Stimulated activated CD8-positive, alpha-beta memory T cell treated with anti-CD3 and anti-CD28 coated beads, Interleukin-7, amount 100 ng/mL, for 24 hours (primary cell): ENCODE measurements around the gene OR8I2.
"Not testable (repeated sequence)": the region's sequence is repeated elsewhere in the genome, so short reads cannot be mapped to it uniquely, and the experiment has no call there.

Source experiments
- DNase-seq: peaks from one replicate; pipeline ENCODE4 v3.0.0-alpha.2; 2020; ENCODE audit warnings: low read depth

Gene OR8I2

DNA sequence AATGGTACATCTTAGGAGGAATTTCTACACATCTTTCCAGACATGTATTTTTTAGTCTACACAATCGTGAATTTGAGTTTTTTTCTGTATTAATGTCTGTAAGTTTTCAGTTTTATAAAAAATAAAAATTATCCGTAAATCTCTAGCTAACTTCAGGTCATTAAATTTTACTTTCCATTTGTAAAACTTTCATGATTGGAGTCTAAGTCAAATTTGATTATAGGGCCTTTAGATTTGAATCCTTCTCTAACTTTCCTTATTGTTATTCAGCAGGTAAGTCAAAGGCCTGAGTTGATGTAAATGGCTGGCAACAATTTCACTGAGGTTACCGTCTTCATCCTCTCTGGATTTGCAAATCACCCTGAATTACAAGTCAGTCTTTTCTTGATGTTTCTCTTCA lies at the start of gene OR8I2:
Gene OR8I2 (plus strand): TSS at position 301 of the 400 bp plus-strand sequence. CDS start 0 bp downstream, at position 301.
- no peak for DNase-seq

DNA sequence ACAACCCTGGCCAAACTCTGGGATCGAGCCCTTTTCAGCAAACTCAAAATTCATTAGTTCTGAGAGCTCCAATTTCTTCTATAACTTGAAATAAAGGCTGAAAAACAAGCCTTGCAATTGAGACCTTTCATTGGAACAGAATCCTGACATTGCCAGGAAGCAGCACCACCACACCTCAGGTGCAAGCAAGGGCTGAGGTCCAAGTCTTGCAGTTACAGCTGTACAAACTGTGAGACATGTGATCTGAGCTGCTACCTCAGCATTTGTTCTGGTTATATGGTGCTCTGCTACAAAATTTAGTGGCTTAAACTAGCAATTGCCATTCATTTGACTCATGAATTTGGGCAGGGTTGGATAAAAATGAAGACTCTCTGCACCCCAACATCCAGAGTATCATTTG lies 47.6 kb upstream of the OR8I2 start:
- no peak for DNase-seq

DNA sequence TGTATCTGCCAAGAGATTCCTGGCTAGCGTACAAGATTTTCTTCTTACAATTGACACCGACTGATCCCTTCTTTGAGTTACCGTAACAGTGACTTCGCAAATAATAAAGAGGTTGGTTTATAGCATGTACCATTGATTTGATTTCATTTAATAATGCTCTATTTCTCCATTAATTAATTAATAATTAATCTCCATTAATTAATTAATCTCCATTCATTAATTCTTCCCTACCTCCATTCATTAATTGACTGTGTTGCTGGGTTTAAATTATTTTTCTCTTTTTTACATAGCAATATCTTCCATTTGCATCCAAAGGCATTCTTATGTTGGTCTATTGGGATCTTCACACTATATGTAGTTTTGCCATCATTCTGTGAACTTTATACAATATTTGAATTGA lies 44.6 kb upstream of the OR8I2 start:
- DNase-seq, result no peak

DNA sequence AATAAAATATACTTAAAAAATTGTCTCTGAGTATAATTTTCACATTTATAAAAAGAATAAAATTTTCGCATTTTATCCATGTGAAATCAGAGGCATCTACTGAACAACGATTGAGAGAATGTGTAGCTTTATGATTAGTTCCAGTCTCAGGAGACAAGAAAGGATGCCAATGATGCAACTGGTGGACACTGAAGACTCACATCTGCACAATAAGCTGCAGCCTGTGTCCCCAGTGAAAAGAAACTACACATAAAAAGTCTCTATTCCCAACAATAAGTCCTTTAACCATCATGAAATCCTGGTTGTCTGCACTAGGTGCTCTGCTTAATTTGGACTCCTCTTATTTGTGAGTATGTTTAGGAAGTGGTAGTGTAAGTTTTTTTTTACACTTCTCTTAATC lies 43.6 kb upstream of the OR8I2 start:
- DNase-seq, result no peak

DNA sequence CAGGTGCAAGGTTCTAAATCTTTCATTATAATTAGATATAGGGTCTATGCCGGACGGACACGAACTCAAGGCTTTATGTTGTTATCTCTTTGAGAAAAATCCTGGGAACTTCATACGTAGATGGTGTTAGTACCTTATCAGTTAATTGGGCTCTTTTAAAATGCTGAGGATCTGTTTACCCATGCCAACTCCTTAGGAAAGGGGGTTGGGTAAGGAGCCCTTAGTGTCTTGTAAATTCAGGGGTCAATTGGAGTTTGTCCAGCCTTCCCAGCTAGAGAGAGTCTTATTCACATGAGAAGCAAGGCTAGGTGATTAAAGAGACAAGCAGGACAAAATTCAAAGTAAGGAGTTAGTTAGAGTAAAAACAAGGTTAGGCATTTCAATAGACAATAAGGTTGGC lies 36.7 kb upstream of the OR8I2 start:
- DNase-seq, result not testable (repeated sequence)

DNA sequence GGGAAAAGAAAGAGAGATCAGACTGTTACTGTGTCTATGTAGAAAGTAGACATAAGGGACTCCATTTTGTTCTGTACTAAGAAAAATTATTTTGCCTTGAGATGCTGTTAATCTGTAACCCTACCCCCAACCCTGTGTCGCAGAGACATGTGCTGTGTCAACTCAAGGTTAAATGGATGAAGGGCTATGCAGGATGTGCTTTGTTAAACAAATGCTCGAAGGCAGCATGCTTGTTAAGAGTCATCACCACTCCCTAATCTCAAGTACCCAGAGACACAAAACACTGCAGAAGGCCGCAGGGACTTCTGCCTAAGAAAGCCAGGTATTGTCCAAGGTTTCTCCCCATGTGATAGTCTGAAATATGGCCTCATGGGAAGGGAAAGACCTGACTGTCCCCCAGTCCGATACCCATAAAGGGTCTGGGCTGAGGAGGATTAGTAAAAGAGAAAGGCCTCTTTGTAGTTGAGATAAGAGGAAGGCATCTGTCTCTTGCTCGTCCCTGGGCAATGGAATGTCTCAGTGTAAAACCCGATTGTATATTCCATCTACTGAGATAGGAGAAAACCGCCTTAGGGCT lies 35.4 kb upstream of the OR8I2 start:
- not testable (repeated sequence) for DNase-seq

DNA sequence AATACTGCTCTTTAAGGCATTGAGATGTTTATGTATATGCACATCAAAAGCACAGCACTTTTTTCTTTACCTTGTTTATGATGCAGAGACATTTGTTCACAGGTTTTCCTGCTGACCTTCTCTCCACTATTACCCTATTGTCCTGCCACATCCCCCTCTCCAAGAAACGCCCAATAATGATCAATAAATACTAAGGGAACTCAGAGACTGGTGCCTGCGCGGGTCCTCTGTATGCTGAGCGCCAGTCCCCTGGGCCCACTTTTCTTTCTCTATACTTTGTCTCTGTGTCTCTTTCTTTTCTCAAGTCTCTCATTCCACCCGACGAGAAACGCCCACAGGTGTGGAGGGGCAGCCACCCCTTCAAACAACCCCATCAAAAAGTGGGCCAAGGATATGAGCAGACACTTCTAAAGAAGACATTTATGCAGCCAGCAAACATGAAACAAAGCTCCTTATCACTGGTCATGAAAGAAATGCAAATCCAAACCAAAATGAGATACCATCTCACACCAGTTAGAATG lies 34.8 kb upstream of the OR8I2 start:
- not testable (repeated sequence) for DNase-seq

DNA sequence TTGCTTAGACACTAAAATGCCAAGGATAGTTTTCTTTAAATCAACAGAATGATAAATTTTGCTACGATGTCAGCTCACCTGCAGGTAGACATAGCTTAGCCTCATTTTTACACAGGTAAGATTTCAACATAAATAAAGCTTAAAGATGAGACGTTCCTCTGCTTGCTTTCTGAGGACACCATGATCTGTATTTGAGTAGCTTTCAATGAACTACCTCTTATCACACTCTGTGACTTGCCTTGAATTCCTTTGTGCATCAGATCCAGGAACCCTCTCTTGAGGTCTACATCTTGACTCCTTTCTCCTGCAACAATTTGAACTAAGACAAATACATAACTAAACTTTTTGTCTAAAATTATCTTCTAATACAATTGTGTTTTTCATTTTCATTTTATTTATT lies 26.1 kb upstream of the OR8I2 start:
- DNase-seq, result no peak

DNA sequence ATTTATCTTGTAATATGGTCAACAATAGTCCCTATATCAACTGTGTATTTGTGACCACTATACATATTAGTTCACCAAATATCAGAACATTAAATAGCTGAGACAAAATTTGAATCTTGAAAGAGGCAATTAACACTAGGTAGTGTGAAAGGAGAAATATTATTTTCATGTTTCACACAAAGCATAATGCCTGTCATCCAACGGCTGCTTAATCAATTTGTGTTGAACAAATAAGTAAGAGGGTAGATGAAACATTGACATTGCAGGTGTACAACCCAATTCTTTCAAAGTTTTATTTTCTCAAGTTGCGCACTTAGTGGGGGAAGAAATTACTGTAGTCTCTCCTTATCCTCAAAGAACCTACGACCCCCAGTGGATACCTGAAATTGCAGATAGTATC lies 3.4 kb upstream of the OR8I2 start:
- DNase-seq, result no peak

DNA sequence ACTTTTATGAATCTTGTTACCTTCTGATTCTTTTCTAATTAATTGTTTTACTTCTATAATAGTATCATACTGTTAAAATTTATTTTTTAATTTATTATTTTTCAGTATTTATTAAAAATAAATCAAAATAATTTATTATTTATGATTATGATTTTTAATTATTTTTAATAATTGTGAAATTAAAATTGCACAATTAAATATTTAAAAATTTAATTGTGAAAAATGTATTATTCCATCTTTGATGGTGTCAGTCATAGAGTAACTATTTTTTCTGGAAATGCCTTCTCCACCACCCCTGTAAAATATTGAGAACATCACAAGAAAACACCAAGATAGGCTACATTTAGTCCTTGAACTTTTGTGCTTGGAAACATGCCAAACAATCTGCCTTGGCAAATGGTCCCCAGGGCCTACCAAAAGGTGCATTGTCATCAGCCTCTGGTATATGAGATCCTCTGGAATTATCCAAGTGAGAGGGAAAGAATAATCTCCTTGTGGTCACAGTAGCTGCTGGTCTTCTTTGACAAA lies 10.2 kb downstream of the OR8I2 start, which contains the start of gene OR8H2:
Gene OR8H2 (plus strand): TSS at position 478 of the 528 bp plus-strand sequence. CDS start 1,356 bp downstream, outside the sequence.
- no peak for DNase-seq

DNA sequence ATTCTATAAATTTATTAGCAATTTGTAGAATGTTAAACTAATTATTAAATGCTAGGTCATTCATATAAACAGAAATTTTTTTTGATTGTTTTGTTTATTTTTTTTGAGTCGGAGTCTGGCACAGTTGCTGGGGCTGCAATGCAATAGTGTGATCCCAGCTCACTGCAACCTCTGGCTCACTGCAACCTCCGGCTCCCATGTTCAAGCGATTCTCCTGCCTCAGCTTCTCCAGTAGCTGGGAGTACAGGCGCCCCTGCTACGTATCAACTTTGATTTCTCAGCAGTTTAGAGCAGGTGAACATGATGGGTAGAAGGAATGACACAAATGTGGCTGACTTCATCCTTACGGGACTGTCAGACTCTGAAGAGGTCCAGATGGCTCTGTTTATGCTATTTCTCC lies 29.0 kb downstream of the OR8I2 start, which contains the start of gene OR8H3:
Gene OR8H3 (plus strand): TSS at position 301 of the 400 bp plus-strand sequence. CDS start 0 bp downstream, at position 301.
- DNase-seq, result no peak

DNA sequence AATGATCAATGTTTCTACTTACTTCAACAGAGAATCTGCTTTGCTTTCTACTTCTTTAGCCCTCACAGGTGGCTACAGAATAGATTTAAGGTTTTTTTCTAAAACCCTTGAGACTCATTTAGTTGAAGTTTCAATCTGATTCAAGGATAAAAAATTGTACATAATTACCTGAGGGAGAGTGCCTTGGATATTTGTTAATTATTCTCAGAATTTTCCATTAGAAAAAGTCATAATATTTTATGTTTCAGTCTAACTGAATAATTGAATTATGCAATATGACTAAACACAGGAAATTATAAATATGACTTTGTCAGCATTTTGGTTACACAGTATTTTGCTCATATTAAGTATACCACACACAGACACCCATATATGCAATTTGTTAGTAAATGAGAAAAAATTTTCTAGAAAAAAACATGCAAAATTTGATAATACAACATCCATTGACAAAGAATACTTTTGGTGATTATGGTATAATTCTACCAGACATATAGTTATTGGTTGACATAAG lies 47.1 kb downstream of the OR8I2 start, which contains the start of gene OR8J3:
Gene OR8J3 (minus strand): TSS at position 51 of the 511 bp plus-strand sequence. CDS start 2,483 bp downstream, outside the sequence.
- DNase-seq, result no peak

DNA sequence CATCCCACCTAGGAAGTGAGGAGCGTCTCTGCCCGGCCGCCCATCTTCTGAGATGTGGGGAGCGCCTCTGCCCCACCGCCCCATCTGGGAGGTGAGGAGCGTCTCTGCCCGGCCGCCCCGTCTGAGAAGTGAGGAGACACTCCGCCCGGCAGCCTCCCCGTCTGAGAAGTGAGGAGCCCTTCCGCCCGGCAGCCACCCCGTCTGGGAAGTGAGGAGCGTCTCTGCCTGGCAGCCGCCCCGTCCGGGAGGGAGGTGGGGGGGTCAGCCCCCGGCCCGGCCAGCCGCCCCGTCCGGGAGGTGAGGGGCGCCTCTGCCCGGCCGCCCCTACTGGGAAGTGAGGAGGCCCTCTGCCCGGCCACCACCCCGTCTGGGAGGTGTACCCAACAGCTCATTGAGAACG lies 50.6 kb downstream of the OR8I2 start:
- DNase-seq, result not testable (repeated sequence)
